ENCODE measurements around the gene MOB1A. TPM values are rescaled to one million over a fixed set of nuclear protein-coding genes. Genes with fewer than 3 reads are reported as not detected.

The MOB1A gene
- total RNA-seq, 1 experiment from 2014 or later, result 88.2 TPM

GRCh38 chr2:74138600-74139323, 39.9 kb downstream of the MOB1A start:
- DNase-seq (ENCODE audit: low spot score), result peak; percentile 74

GRCh38 chr2:74137651-74138599, 40.8 kb downstream of the MOB1A start:
- no peak overlapping the region for H3K4me3 Mint-ChIP-seq
- no peaks in the 10 kb centered on the region for H3K9me3 Mint-ChIP-seq
- ATAC-seq, result no peak
- peaks cover 25% of the 10 kb centered on the region for H3K36me3 Mint-ChIP-seq
- ChIA-PET POLR2A (no interaction called here), CTCF (interaction anchor here (0.9 to 2.3 kb wide), 7 partner anchors 10 to 230 kb away, joined by 3 to 29 read pairs (median 7); partner anchors contain the start of gene BOLA3)
- H3K27ac Mint-ChIP-seq, result no peak overlapping the region
- H3K4me1 Mint-ChIP-seq, result no peaks in the 10 kb centered on the region; the same call in 1 of the 2 replicates
- H3K27me3 Mint-ChIP-seq (ENCODE audit: low read depth), result no peaks in the 10 kb centered on the region
- no peak for DNase-seq (ENCODE audit: low spot score)
- TF ChIP-seq SMAD3 (CRISPR knock-in tag; IDR thresholded peaks at IDR 0.05; ENCODE audit: borderline replicate concordance) (no peak), PRDM15 (CRISPR knock-in tag; IDR thresholded peaks at IDR 0.05) (no peak), HMGXB4 (CRISPR knock-in tag; IDR thresholded peaks at IDR 0.05) (no peak), NFATC4 (CRISPR knock-in tag; IDR thresholded peaks at IDR 0.05) (no peak), NFE2L1 (CRISPR knock-in tag; IDR thresholded peaks at IDR 0.05) (no peak), ZNF232 (CRISPR knock-in tag; IDR thresholded peaks at IDR 0.05) (no peak), ZNF317 (CRISPR knock-in tag; IDR thresholded peaks at IDR 0.05; ENCODE audit: borderline replicate concordance, low read depth) (no peak), ATF1 (CRISPR knock-in tag; IDR thresholded peaks at IDR 0.05) (no peak), CREM (CRISPR knock-in tag; IDR thresholded peaks at IDR 0.05) (no peak)

More at GRCh38 chr2:74138600-74139323, 39.9 kb downstream of the MOB1A start:
- H3K27me3 Mint-ChIP-seq (ENCODE audit: low read depth), result no peaks in the 10 kb centered on the region
- ChIA-PET POLR2A (interaction anchor here (0.6 to 0.8 kb wide), 2 partner anchors 13 to 69 kb away, joined by 3 to 4 read pairs; no protein-coding TSS in a partner anchor), CTCF (interaction anchor here (0.6 to 2.3 kb wide), 41 partner anchors 9 to 372 kb away, joined by 3 to 29 read pairs (median 4); partner anchors contain the start of genes BOLA3, MOB1A and STAMBP)
- peak; percentile 87 for ATAC-seq
- no peak overlapping the region for H3K27ac Mint-ChIP-seq
- no peak overlapping the region for H3K4me3 Mint-ChIP-seq
- H3K9me3 Mint-ChIP-seq, result no peaks in the 10 kb centered on the region
- TF ChIP-seq ATF3 (CRISPR knock-in tag; conservative IDR thresholded peaks at IDR 0.05) (no peak), CTCF (IDR thresholded peaks at IDR 0.05) (peak; percentile 91), CBFB (CRISPR knock-in tag; IDR thresholded peaks at IDR 0.05; ENCODE audit: low read depth) (no peak), ZNF671 (CRISPR knock-in tag; IDR thresholded peaks at IDR 0.05) (no peak), STAT6 (CRISPR knock-in tag; conservative IDR thresholded peaks at IDR 0.05; ENCODE audit: low read depth) (no peak)
- peaks cover 21% of the 10 kb centered on the region for H3K36me3 Mint-ChIP-seq
- H3K4me1 Mint-ChIP-seq, result no peaks in the 10 kb centered on the region; the same call in 1 of the 2 replicates
